Cardiac ventricle fibroblast (primary cell): ENCODE results near the gene SPATS1. TPM values are rescaled to one million over a fixed set of nuclear protein-coding genes. Genes with fewer than 3 reads are reported as not detected.

Source experiments
- total RNA-seq: library from RNA; depleted of rRNA; stranded (reverse); fragments of >200 nt; gene quantifications from 2 replicates; pipeline ENCODE4 v1.2.3, GENCODE V29; 2015

Gene SPATS1, protein sequence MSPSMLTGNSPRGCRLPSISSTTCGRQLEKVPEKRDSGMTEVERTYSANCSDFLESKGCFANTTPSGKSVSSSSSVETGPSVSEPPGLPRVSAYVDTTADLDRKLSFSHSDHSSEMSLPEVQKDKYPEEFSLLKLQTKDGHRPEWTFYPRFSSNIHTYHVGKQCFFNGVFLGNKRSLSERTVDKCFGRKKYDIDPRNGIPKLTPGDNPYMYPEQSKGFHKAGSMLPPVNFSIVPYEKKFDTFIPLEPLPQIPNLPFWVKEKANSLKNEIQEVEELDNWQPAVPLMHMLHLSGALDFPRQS
- total RNA-seq, result not detected in 2 replicates

DNA sequence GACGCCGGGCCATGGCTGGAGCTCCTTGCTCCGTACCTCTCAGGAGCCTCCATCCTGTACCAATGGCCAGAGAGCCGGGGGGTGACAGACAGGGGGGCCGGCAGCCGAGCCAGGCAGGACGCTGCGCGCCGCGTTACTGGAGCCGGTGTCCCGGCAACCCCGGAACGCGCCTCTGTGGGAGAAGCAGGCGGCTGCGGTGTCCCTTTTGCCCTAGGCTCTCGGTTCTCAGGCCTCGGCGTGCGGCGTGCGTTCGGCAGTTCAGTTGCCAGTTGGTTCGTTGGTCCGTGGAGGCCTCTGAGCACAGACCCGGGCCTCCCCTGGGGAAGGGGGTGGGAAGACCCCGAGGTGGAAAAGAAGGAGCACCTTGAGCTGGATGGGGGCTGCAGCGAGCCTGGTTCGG is at the start of gene SPATS1:
Gene SPATS1, plus strand, starts transcription at position 162 of the 400 bp plus-strand sequence. CDS start 446 bp downstream, outside the sequence.

DNA sequence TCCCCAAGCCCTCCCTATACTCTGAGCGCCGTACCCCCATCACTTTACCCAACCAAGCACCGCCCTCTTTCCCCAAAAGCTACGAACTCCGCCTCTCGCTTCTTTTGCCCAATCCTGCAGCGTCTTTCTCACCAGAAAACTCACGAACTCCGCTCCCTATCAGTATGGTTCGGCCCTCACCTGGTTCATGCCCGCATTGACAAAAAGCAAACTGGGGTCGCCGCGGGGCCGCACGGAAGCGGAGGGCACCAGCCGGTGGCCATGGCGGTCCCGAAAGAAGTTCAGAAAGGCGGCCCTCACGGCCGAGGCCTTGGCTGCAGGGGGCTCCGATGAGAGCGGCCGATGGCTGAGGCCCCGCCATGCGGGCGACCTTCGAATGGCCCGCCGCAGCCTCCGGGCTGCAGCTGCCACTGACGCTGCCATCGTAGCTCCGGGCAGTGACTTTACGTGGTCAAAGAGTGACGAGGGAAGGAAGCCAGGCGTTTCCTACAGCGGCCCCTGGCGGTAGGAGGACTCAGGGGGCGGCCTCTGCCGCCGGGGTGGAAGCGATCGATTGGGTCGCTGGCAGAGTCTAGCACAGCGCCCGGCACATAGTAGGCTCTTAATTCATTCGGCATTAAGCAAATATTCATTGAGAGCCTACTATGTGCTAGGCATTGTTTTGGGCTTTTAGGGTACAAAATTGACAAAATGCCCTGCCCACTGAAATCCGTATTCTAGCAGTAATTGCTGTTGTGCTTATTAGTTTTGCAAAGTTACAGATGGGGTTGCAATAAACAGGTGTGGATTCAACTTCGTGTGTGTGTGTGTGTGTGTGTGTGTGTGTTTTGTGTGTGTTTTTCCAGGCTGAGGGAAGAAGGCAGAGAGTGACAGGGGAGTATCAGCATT is 29.3 kb upstream of the SPATS1 start, which contains the start of gene AARS2:
Gene AARS2, minus strand, starts transcription at position 447 of the 888 bp plus-strand sequence. Its CDS starts 24 bp downstream, at position 423.

DNA sequence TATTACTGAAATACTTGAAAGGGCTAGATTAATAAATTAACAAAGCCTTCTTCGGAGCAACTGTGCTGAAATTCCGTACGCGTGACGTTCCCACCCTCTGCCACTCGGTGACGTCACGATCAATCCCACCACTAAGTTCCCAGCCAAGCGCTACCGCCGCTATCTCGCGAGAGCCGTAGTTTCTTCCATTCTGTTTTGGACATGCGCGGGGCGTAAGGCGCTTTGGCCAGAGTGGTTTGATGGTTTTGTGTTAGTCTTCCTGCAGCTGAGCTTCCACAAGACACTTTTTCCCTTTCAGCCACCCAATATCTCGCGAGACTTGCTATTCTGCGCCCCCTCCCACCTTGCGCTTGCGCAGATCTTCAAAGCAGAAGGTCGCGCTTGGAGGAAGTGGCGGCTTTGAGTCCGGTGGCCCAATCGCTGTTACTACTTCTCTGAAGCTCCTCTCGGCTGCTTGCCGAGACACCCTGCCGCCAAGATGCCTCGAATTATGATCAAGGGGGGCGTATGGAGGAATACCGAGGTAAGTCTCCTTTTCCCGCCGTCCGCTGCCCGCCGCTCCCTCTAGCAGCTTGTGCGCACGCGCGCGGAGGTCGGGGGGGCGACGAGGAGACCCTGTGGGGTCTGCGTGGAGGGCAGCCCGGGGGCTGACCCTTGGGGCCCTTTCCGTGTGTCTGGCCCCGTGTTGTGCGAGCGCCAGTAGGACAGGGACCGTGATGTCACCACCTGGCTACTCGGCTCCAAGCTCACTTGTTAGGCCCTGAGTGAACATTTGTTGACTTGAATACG is 45.1 kb downstream of the SPATS1 start, which contains the start of gene CDC5L:
Gene CDC5L, plus strand, starts transcription at position 361 of the 789 bp plus-strand sequence. Its CDS starts 118 bp downstream, at position 479.

Other genes starting within 250 kb of the SPATS1 start
- gene MRPL14, start 215.2 kb upstream of the SPATS1 start, total RNA-seq, result 35.7 and 39.7 TPM in 2 replicates
- 13.0 and 23.9 TPM in 2 replicates for gene TMEM63B, start 215.1 kb upstream of the SPATS1 start, total RNA-seq
- 0.12 and 0.34 TPM in 2 replicates for gene CAPN11, start 183.8 kb upstream of the SPATS1 start, total RNA-seq
- gene MYMX, start 125.7 kb upstream of the SPATS1 start, total RNA-seq, result not detected in 2 replicates
- gene SLC29A1, start 119.1 kb upstream of the SPATS1 start, total RNA-seq, result 6.1 and 9.5 TPM in 2 replicates
- gene HSP90AB1, start 95.5 kb upstream of the SPATS1 start, total RNA-seq, result 553 and 563 TPM in 2 replicates
- 38.7 and 42.3 TPM in 2 replicates for gene SLC35B2, start 85.1 kb upstream of the SPATS1 start, total RNA-seq
- 6.2 and 6.5 TPM in 2 replicates for gene NFKBIE, start 77.1 kb upstream of the SPATS1 start, total RNA-seq
- gene TMEM151B, start 72.2 kb upstream of the SPATS1 start, total RNA-seq, result 0.06 TPM in 1 of 2 replicates, not detected in the other
- 6.5 and 7.0 TPM in 2 replicates for gene AARS2, start 29.3 kb upstream of the SPATS1 start, total RNA-seq
- gene CDC5L, start 45.1 kb downstream of the SPATS1 start, total RNA-seq, result 10.7 and 13.5 TPM in 2 replicates